HCT116 (cell line): ENCODE results near the gene PDCD6IP. TPM values are rescaled to one million over a fixed set of nuclear protein-coding genes. Genes with fewer than 3 reads are reported as not detected.

Source experiments
- ATAC-seq: fragments of 200-7000 bp; cut with Tn5 transposase; 2 replicates; pipeline ENCODE4 v1.9.1; 2020; ENCODE audit warnings: mild to moderate bottlenecking, moderate library complexity
- BruUV-seq: library from RNA; stranded (reverse); fragments of 400-500 nt; replicated peaks from 2 replicates; lab custom pipeline; 2021; lab: Mats Ljungman, UMichigan
- CTCF ChIA-PET: fragments of 300-600 bp; sonication (Branson Sonifier 250); formaldehyde crosslinking; loops from one replicate; lab custom pipeline; 2021; ENCODE audit warnings: antibody characterized with exemption; lab: Charles Lee
- POLR2A ChIA-PET: fragments of 300-600, 350-600 bp; sonication (Branson Sonifier 250); formaldehyde crosslinking; loops from one replicate; lab custom pipeline; 2021; ENCODE audit warnings: antibody characterized with exemption; lab: Charles Lee
- RAD21 ChIA-PET, 2 experiments: fragments of 300-600 bp; sonication (Branson Sonifier 250); formaldehyde crosslinking; loops; one replicate each; lab custom pipeline; 2023; ENCODE audit warnings: low total read pairs in 2 of 2; ENCODE audit not compliant: uncharacterized antibody in 2 of 2, unreplicated experiment in 2 of 2, low non-redundant PET in 1 of 2; lab: Charles Lee
- DNase-seq: peaks from one replicate; pipeline ENCODE4 v3.0.0-alpha.2; 2010; ENCODE audit warnings: low read depth, low spot score
- H2AFZ ChIP-seq: fragments of 200-600 bp; shearing (Covaris generic), sonication (generic); 2 replicates; pipeline ENCODE4 v1.6.1; 2017; ENCODE audit warnings: low read depth, mixed run types, mixed read lengths, antibody characterized with exemption, low read length; ENCODE audit not compliant: poor library complexity, severe bottlenecking
- H3K27ac ChIP-seq: 2 replicates; pipeline ENCODE4 v1.5.1; 2012; ENCODE audit warnings: low read depth, low read length
- H3K27me3 ChIP-seq: fragments of 200-600 bp; sonication (generic); 2 replicates; pipeline ENCODE4 v1.6.1; 2016; ENCODE audit warnings: mixed run types, low read length, mixed read lengths; ENCODE audit not compliant: insufficient read depth
- H3K36me3 ChIP-seq, 2 experiments: fragments of 200-500 bp in 1 of 2; fragments of 200-600 bp in 1 of 2; sonication (Bioruptor generic) in 1 of 2; sonication (generic) in 1 of 2; 2 replicates each; pipeline versions ENCODE4 v1.5.1 to v1.6.1; 2014 to 2016; ENCODE audit warnings: low read length in 2 of 2, inconsistent platforms in 1 of 2, mixed read lengths in 1 of 2, mixed run types in 1 of 2; ENCODE audit not compliant: insufficient read depth in 2 of 2, control insufficient read depth in 1 of 2
- H3K4me1 ChIP-seq, 2 experiments: fragments of 200-600 bp in 1 of 2; sonication (generic) in 1 of 2; 2 replicates each; pipeline versions ENCODE4 v1.5.1 to v1.6.1; 2012 to 2017; ENCODE audit warnings: low read length in 2 of 2, inconsistent platforms in 1 of 2, mild to moderate bottlenecking in 1 of 2, mixed read lengths in 1 of 2, mixed run types in 1 of 2, moderate library complexity in 1 of 2; ENCODE audit not compliant: insufficient read depth in 2 of 2, control insufficient read depth in 1 of 2
- H3K4me2 ChIP-seq: fragments of 200-600 bp; sonication (generic); 2 replicates; pipeline ENCODE4 v1.6.1; 2017; ENCODE audit warnings: mixed run types, low read length, mixed read lengths
- H3K4me3 ChIP-seq, 2 experiments: fragments of 200-600 bp in 1 of 2; sonication (generic) in 1 of 2; replicated peaks in 1 of 2; 2 replicates each; pipeline ENCODE4 v1.5.1; 2011 to 2016; ENCODE audit warnings: low read length in 2 of 2, control low read depth in 1 of 2, low read depth in 1 of 2, mild to moderate bottlenecking in 1 of 2, mixed read lengths in 1 of 2, mixed run types in 1 of 2
- H3K79me2 ChIP-seq: fragments of 200-600 bp; sonication (generic); 2 replicates; pipeline ENCODE4 v1.6.1; 2017; ENCODE audit warnings: mild to moderate bottlenecking, mixed run types, low read length, moderate library complexity, mixed read lengths; ENCODE audit not compliant: insufficient read depth
- H3K9ac ChIP-seq: fragments of 200-600 bp; sonication (generic); 2 replicates; pipeline ENCODE4 v1.6.1; 2016; ENCODE audit warnings: low read length, mixed read lengths
- H3K9me2 ChIP-seq: fragments of 200-600 bp; sonication (generic), shearing (Covaris generic); 2 replicates; pipeline ENCODE4 v1.6.1; 2017; ENCODE audit warnings: mixed run types, mild to moderate bottlenecking, moderate library complexity; ENCODE audit not compliant: insufficient read depth
- H3K9me3 ChIP-seq, 2 experiments: fragments of 200-500 bp in 1 of 2; fragments of 200-600 bp in 1 of 2; sonication (Bioruptor generic) in 1 of 2; sonication (generic) in 1 of 2; 2 replicates each; pipeline ENCODE4 v1.6.1; 2014 to 2017; ENCODE audit warnings: low read length in 2 of 2, mixed read lengths in 2 of 2, inconsistent platforms in 1 of 2, low read depth in 1 of 2, mild to moderate bottlenecking in 1 of 2, mixed run types in 1 of 2, moderate library complexity in 1 of 2; ENCODE audit not compliant: control insufficient read depth in 1 of 2, insufficient read depth in 1 of 2
- H4K20me1 ChIP-seq: fragments of 200-600 bp; sonication (generic), shearing (Covaris generic); 2 replicates; pipeline ENCODE4 v1.6.1; 2017; ENCODE audit warnings: mixed run types, mild to moderate bottlenecking, moderate library complexity; ENCODE audit not compliant: insufficient read depth
- CBX3 ChIP-seq: IDR thresholded peaks from 2 replicates; pipeline ENCODE4 v1.6.1; 2012; ENCODE audit warnings: low read depth
- CEBPB ChIP-seq: IDR thresholded peaks from 2 replicates; pipeline ENCODE4 v1.6.1; 2012; ENCODE audit warnings: low read depth
- ELF1 ChIP-seq: IDR thresholded peaks from 2 replicates; pipeline ENCODE4 v1.6.1; 2012; ENCODE audit warnings: low read depth, borderline replicate concordance
- EZH2 ChIP-seq: fragments of 200-600 bp; sonication (generic); IDR thresholded peaks from 2 replicates; pipeline ENCODE4 v1.6.1; 2017; ENCODE audit warnings: antibody characterized with exemption, mixed run types
- EZH2phosphoT487 ChIP-seq: fragments of 200-600 bp; IDR thresholded peaks from 2 replicates; pipeline ENCODE4 v1.6.1; 2018; ENCODE audit warnings: antibody characterized with exemption, borderline replicate concordance
- FOSL1 ChIP-seq: IDR thresholded peaks from 2 replicates; pipeline ENCODE4 v1.6.1; 2012; ENCODE audit warnings: low read depth
- JUND ChIP-seq: IDR thresholded peaks from 2 replicates; pipeline ENCODE4 v1.6.1; 2012
- RAD21 ChIP-seq: IDR thresholded peaks from 2 replicates; pipeline ENCODE4 v1.6.1; 2012; ENCODE audit warnings: low read depth, mild to moderate bottlenecking
- SIN3A ChIP-seq: IDR thresholded peaks from 2 replicates; pipeline ENCODE4 v1.6.1; 2012; ENCODE audit warnings: low read depth
- SRF ChIP-seq: IDR thresholded peaks from 2 replicates; pipeline ENCODE4 v1.6.1; 2012; ENCODE audit warnings: low read depth
- ZFX ChIP-seq: fragments of 450-650 bp; IDR thresholded peaks from 2 replicates; pipeline ENCODE4 v1.6.1; 2017
- intact Hi-C: fragments of 100-400 bp; cut with micrococcal nuclease; formaldehyde crosslinking; loops from 2 replicates; pipeline ENCODE4 v1.10.0; 2022
- total RNA-seq: library from RNA; stranded (reverse); gene quantifications from one replicate; pipeline ENCODE4 v1.2.1, GENCODE V29; 2021; ENCODE audit not compliant: unreplicated experiment
- TF ChIP-seq, protein P1 (sequence below): IDR thresholded peaks from 2 replicates; pipeline ENCODE4 v1.6.1; 2011; ENCODE audit warnings: mild to moderate bottlenecking, low read length, moderate library complexity; ENCODE audit not compliant: insufficient replicate concordance; ENCODE audit errors: extremely low read depth
- TF ChIP-seq, protein P2 (sequence below): IDR thresholded peaks from 2 replicates; pipeline ENCODE4 v1.6.1; 2012

The PDCD6IP gene
- total RNA-seq, 1 experiment from 2014 or later: 241 TPM

DNA sequence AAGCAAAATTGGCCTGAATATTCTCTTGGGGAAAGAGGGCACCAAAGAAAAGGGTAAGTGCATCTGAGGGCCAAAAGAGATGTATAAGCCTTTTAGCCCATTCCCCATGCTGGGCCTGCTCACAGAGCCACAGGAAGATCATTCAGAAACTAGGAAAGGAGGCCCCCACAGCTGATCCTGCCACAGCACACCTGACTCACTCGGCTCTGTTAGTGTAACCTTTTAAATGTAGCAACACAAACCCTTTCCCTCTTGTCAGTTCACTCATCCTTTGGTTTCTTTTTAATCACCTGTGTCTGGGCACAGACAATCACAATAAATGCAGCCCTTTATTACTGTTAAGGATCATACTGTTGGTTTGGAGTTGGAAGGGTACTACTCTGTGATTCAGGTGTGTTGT, 69.9 kb downstream of the PDCD6IP start:
- H3K9ac ChIP-seq: no peak overlapping the region
- TF ChIP-seq CEBPB (no peak), EZH2 (no peak), EZH2phosphoT487 (no peak), SIN3A (no peak), RAD21 (no peak)
- TF ChIP-seq, protein P1, sequence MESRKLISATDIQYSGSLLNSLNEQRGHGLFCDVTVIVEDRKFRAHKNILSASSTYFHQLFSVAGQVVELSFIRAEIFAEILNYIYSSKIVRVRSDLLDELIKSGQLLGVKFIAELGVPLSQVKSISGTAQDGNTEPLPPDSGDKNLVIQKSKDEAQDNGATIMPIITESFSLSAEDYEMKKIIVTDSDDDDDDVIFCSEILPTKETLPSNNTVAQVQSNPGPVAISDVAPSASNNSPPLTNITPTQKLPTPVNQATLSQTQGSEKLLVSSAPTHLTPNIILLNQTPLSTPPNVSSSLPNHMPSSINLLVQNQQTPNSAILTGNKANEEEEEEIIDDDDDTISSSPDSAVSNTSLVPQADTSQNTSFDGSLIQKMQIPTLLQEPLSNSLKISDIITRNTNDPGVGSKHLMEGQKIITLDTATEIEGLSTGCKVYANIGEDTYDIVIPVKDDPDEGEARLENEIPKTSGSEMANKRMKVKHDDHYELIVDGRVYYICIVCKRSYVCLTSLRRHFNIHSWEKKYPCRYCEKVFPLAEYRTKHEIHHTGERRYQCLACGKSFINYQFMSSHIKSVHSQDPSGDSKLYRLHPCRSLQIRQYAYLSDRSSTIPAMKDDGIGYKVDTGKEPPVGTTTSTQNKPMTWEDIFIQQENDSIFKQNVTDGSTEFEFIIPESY: no peak
- TF ChIP-seq, protein P2, sequence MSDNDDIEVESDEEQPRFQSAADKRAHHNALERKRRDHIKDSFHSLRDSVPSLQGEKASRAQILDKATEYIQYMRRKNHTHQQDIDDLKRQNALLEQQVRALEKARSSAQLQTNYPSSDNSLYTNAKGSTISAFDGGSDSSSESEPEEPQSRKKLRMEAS: no peak
- H3K4me2 ChIP-seq: no peak overlapping the region
- no peak overlapping the region for H3K4me3 ChIP-seq
- DNase-seq (no peak), ATAC-seq (no peak)
- no peaks in the 10 kb centered on the region for H3K9me2 ChIP-seq
- no peak overlapping the region for H3K27ac ChIP-seq
- H3K79me2 ChIP-seq: no peaks in the 10 kb centered on the region
- H3K27me3 ChIP-seq: no peaks in the 10 kb centered on the region
- no peaks in the 10 kb centered on the region for H3K4me1 ChIP-seq
- no peaks in the 10 kb centered on the region for H4K20me1 ChIP-seq
- POLR2A ChIA-PET: no interaction called here
- CTCF ChIA-PET: no interaction called here
- intact Hi-C loops: no loop called here
- no peak overlapping the region for H2AFZ ChIP-seq
- no peaks in the 10 kb centered on the region for H3K9me3 ChIP-seq
- BruUV-seq: no TSS peak
- RAD21 ChIA-PET: no interaction called here
- peaks cover 10 to 13% of the 10 kb centered on the region in 2 experiments; a peak in 3 of 4 replicates for H3K36me3 ChIP-seq

DNA sequence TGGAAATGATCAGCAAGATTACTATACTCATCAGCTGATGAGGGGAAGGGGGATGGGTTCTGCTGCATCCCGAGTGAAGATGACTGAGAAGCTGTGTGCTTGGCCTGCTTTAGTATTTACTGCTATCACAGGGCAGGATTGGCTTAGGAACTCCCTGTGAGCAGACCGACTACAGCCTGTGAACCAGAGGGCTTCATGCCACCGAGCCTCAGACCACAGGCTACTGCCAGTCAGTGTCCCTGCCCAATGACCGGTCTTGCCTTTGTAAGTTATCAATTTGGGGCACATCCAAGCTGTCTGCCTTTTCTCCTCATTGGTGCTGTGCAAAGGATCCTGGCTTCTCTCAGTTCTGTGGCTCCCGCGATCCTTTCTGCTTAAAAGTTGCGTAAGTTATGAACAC, 71.5 kb downstream of the PDCD6IP start:
- intact Hi-C loops: no loop called here
- no peak overlapping the region for H3K27ac ChIP-seq
- H3K4me1 ChIP-seq: no peaks in the 10 kb centered on the region
- no peaks in the 10 kb centered on the region for H3K79me2 ChIP-seq
- ChIA-PET RAD21 (no interaction called here), CTCF (no interaction called here), POLR2A (no interaction called here)
- H3K9ac ChIP-seq: no peak overlapping the region
- no peak overlapping the region for H3K4me3 ChIP-seq
- H3K27me3 ChIP-seq: no peaks in the 10 kb centered on the region
- ATAC-seq (no peak), DNase-seq (no peak)
- H2AFZ ChIP-seq: no peak overlapping the region
- TF ChIP-seq JUND (no peak), ZFX (no peak), FOSL1 (no peak), EZH2phosphoT487 (no peak), CBX3 (no peak), ELF1 (no peak), CEBPB (no peak), SRF (no peak)
- H3K36me3 ChIP-seq: peaks cover 4 to 13% of the 10 kb centered on the region in 2 experiments; a peak in 3 of 4 replicates
- H3K4me2 ChIP-seq: no peak overlapping the region
- no peaks in the 10 kb centered on the region for H3K9me3 ChIP-seq
- no peaks in the 10 kb centered on the region for H3K9me2 ChIP-seq
- BruUV-seq: no TSS peak
- H4K20me1 ChIP-seq: no peaks in the 10 kb centered on the region
